HG03039 (cell line): ENCODE results near the gene MRPL18.
"Not testable (repeated sequence)": the region's sequence is repeated elsewhere in the genome, so short reads cannot be mapped to it uniquely, and the experiment has no call there.

Experiments
- ATAC-seq: cut with Tn5 transposase; IDR thresholded peaks from one replicate; pipeline ENCODE4 v1.9.1; 2021; ENCODE audit warnings: mild to moderate bottlenecking, moderate library complexity; ENCODE audit not compliant: unreplicated experiment

MRPL18 gene

DNA sequence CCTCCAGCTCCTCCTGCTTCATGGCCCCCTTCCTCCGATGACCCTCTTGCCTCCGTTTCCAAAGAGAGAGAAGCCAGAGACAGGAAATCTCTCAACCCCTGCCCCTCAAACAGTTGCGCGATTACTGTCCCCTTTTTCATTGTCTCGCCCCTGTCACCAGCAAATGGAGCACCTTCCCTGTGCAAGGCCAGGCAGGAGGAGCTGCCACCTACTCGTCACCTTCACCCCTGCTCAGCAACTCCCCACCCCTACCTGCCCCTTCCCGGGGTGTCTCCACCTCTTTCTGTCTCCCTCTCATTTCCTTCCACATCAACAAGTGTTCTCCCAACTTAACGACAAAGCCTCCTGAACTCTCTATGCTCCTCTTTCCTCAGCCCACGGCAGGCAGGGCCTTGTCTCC, 23.5 kb downstream of the MRPL18 start:
- no peak for ATAC-seq

DNA sequence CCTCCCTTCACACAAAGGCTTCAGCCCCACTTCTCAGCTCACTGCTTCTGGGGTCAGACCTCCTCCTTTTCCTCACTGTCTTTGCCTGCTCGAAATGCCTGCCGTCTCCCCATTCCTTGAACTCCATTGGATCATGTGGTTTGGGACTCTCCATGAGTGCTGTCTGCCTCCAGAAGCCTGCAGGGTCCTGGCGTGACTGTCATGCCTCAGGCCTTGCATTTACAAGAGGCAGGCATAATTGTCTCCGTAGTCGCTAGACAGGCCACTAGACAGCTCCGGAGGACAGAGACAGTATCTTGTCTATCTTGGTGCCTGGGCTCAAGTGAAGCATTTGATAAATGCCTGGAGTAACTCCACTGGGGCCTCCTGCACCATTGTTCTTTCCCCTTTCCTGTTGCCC, 25.1 kb downstream of the MRPL18 start:
- ATAC-seq, result no peak

DNA sequence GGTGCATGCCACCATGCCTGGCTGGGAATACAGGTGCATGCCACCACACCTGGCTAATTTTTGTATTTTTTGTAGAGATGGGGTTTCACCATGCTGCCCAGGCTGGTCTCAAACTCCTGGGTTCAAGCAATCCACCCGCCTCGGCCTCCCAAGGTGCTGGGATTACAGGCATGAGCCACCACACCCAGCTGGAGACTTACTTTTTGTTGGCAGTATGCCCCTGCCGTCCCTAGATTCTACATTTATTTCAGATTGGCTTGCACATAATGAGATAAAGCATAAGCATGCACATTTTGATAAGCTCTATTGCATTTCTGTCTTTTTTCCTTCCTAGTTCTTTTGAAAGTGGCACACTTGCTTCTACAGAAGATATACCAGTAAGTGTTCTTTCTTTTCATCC, 26.5 kb downstream of the MRPL18 start:
- ATAC-seq, result not testable (repeated sequence)

DNA sequence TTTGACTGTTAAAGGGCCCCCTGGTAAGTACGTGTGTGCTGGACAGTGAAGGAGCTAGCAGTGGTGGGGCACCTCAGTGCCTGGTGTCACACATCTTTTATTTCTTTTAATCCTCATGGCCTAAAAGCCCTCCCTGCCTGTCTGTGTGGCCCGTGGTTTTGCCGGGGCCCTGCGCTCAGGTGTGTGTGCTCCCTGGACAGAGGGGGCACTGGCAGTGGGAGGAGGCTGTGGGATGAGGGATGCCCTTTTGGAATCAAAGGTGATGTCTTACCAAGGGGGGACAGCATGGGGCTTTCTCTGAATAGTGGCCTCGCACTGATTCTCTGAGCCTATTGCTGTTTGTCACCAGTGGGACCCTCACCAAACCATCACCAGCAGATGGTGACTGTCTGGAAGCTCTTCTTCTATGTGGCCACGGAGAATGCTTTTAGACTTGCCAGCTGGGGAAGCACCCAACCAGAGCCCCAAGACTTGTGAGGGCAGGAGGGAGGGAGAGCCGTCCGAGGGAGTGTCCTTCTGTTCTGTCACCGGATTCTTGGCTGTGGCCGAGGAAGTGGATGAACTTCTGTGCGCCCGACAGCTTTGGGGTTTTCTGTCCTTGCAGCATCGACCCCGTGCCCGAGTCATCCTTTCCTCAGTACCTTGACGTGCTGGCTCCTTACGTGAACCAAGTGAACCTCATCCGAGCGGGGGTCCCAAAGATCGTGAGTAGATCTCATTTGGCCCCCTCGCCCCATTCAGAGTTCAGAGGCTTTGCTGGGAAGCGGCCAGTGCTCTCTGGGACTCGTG, 27.9 kb downstream of the MRPL18 start:
- ATAC-seq, result no peak

DNA sequence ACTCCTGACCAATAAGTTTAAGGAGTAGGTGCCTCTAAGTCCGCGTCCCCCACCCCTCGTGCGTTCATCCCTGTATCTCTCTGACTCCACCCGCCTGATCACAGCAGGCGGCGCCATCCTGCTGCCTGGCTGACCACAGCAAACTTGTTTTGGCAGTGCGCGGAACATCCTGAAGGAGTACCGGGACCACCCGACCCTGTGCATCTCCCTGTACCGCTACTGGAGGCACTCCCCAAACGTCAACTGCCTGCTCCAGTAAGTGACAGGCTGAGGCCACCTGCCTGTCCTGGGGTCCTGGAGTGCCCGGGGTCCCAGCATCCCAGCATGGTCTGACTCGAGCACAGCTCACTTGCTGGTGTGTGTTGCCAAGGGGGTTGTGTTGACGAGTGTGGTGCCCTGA, 28.8 kb downstream of the MRPL18 start:
- no peak for ATAC-seq

DNA sequence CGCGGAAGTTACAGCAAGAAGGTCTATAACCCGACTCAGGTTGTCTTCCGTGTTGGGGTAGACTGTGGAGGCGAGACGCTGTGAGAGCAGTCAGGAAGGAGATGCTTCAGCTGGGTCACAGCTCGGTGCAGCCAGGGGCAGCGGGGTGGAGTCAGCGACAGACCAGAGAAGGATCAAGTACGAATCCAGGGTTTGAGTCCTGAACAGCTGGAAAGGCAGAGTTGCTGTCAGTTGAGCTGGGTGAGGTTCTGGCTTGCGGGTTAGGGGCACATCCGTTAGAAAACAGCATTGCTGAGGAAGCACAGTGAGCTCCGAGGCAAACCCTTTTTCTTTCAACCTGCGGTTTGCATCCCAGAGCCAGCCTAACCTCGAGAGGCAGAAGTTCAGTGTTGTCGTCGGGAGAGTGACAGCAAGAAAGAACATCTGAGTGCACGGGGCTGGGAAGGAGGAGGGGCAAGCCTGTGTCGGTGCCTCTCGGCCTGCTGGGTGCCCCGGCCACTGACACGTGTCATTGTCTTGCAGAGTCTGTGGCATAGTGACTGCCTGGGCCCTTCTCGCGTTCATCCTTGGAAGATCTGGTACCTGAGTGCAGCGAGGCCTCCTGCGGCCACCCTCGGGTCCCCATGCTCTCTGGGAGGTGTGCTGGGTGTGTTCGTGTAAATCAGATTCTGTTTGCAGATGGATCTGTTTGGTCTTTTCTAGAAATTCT, 29.8 kb downstream of the MRPL18 start:
- ATAC-seq, result no peak

DNA sequence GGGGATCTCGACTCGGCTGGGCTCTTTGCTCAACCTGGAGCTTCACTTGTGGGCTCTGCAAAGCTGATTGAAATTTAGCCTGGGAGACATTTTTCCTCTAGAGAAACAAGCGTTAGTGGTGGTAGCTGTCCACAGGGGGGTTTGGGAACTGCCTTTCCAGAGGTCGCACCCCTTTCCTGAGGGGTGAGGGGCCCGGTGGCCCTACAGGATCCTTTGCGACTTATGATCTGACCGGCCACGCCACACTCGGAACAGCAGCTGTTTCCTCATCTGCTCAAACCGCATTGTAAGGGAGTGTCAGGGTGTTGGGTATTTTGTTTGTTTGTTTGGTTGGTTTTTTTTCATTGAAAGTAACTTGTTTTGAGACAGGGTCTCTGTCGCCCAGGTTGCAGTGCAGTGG, 30.9 kb downstream of the MRPL18 start:
- ATAC-seq, result no peak

DNA sequence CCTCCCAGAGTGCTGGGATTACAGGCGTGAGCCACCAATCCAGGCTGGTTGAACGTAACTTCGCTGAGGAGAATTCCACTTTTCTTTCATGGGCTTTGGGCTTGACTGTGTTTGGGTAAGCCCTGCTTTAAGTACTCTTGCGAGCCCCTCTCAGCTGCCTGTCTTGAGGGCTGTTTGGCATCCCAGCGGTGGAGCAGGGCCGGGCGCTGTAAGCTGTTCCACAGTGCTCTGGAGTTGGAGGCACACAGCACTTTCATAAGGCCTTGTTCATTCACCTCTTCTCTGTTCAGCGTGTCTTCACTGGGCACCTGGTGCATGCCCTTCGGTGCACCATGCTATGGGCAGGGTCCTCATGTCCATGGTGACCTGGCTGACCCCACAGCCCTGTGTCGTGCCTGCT, 31.5 kb downstream of the MRPL18 start:
- ATAC-seq, result no peak

DNA sequence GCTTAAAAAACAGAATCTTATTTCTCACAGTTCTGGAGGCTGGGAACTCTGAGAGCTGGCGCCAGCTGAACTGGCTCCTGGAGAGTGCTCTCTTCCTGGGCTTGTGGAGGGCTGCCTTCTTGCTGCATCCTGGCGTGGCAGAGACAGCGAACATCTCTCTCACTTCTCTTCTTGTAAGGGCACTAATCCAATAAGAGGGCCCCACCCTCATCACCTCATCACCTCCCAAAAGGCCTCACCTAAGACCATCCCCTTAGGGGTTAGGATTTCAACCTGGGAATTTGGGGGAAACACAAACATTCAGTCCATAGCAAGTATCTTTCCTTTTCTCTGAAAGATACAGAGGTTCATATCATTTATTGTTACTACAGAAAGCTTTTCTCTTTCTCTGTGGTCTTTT, 33.7 kb downstream of the MRPL18 start:
- no peak for ATAC-seq

DNA sequence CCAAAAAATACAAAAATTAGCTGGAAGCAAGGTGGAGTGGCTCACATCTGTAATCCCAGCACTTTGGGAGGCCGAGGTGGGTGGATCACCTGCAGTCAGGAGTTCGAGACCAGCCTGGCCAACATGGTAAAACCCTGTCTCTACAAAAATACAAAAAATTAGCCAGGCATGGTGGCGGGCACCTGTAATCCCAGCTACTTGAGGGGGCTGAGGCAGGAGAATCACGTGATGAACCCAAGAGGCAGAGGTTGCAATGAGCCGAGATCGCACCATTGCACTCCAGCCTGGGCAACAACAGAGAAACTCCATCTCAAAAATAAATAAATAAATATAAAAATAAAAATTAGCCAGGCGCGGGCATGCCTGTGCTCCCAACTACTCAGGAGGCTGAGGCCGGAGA, 34.4 kb downstream of the MRPL18 start:
- not testable (repeated sequence) for ATAC-seq

DNA sequence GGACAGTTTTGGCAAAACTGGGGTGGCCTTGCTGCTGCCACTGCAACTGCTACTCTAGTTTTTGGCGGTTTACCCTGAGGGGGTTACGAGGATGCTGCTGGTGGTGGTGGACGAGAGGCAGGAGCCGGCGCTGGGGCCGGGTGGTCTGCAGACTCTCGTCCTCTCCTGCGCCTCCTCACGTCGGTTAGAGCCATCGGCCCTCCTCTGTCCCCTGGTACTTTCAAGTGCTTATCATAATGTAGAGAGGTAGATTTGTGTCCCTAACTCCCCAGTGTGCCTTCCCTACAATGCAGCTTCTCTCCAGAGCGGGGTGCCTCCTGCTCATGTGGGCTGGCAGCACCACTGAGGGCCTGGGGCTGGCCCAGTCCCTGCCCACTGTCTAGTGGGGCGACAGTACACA, 35.7 kb downstream of the MRPL18 start:
- no peak for ATAC-seq

DNA sequence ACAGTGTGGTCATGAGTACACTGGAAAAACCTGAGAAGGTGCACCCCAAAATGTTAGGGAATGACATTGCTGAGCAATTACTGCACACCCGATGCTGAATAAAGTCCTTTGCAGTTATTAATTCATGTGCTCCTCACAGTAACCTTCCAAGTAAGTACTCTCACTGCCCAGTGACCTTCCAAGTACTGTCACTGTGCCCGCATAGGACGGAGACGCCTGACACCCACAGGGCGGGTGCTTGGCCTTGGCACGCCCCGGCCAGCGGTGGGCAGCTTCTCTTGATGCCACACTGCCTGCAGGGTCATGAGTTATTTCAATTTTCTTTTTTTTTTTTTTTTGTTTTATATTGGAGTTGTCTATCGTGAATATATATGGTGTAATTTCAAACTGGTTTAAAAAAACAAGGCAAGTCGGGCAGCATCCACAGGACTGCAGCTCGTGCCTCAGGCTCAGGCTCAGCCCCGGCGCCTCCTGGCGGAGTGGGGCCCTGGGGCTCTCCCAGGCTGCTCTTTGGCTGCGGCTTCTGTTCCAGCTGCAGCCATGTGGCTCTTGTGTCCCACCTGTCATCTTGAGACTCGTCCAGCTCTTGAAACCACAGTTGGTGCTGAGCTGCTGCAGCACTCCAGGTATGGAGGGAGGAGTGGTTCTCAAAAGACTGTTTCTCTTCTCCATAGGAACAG, 36.8 kb downstream of the MRPL18 start:
- no peak for ATAC-seq

DNA sequence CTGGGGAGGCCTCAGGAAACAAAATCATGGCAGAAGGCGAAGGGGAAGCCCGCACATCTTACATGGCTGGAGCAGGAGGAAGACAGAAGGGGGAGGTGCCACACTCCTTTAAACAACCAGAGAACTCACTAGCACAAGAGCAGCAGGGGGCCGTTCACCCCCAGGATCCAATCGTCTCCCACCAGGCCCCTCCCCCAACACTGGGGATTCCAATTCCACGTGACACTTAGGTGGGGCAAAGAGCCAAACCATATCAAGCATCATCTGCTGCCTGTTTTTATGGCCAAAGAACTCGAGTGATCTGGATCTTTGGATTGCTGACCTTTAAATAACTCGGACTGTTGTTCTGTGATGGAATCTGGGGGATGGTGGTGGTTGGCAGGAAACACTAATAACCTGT, 37.8 kb downstream of the MRPL18 start:
- ATAC-seq, result no peak

DNA sequence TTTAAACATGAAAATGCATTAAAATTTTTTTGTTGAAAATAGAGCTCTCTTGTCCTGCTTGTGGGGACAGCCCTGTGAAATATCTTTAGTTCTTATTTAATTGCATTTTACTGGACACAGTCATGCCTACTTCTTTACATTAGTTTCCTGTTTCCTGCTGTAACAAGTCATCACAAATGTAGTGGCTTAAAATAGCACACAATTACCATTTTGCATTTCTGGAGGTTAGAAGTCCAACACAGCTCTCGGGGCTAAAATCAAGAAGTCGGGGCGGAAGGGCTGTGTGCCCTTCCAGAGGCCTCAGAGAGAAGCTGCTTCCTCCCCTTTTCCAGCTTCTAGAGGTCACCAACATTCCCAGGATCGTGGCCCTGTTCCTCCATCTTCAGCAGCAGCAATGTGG, 39.3 kb downstream of the MRPL18 start:
- ATAC-seq, result no peak

DNA sequence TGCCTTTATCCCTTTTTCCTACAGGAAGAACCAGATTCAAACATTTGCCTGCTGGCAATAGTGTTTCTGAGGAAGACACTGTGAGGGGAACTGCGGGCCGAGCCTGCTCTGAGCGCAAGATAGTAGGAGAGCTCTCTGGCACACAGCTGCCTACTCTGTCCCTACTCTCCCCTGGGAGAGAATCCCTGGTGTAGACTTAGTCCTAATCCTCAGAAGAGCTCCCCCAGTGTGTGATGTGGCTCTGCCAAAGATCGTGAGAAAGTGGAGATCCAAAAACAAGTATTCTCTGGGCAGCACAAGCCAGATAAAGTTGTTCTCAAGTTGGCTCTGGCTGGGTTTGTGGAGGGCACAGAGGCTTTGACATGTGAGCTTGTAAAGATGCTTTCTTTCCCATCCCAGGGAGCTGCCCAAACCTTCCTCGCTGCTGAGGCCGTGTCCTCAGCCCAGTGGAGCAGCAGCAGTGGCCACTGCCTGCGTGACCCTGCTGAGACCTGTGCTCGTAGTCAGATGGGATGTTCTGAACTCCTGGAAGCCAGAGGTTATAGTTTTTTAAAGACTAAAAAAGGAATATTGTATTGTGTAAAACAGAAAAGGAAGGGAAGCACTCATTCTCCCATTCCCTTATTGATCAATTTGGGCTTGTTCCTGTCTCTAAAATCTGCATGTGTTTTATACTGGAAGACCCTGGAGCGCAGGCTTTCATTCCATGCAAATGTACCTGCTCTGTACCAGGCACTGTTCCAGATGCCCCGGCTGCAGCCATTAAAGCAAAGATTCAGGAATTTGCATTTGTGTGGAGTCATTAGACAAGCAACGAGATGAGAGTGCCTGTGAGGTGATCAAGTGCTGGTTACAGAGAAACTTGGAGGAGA, 40.5 kb downstream of the MRPL18 start:
- no peak for ATAC-seq

DNA sequence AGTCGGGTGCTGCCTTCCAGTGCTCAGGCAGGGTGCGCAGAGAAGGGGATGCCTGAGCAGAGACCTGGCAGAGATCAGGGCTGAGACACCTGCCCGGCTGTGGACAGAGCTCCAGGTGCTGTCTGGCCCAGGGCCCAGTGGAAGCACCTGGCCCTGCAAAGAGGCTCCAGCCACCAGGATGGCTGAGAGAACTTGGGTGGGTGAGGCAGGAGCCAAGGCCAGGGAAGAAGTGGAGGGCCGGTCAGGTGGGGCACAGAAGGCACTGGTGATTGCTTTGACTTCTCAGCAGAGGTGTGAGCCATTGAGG, 41.1 kb downstream of the MRPL18 start:
- ATAC-seq, result no peak

DNA sequence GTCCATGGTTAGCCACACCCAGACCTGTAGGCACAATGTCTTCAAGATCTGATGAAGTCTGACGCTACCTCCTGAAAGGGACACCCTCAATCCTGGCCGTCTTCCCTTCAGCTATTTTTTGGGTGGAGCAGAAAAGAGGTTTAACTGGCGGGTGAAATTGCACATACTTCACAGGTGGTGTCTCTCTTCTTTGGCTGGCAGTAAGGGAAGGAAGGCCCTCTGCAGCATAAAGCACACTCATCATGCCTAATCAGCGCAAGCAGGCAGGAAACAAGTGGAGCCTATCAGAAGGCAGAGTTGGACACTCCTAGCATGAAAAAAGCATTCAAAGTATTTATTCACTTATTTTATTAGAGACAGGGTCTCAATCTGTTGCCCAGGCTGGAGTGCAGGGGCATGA, 42.7 kb downstream of the MRPL18 start:
- ATAC-seq, result no peak

DNA sequence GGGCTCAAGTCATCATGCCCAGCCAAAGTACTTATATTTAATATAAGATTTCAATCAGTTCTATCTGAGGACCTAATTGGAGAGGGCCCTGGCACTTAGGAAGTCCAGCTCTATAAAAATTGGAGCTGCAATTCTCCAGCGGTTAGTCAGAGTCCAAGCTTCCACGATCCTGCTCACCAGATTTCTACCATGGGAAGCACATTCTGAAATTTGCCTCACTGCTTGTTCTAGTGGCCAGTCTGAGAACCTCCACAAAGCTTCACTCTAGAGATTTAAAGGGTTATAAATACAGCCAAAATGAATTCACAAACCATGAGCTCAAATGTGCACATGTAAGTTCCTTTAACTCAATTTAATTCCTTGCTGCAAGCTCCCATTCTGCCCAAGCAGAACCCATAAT, 43.3 kb downstream of the MRPL18 start:
- no peak for ATAC-seq

DNA sequence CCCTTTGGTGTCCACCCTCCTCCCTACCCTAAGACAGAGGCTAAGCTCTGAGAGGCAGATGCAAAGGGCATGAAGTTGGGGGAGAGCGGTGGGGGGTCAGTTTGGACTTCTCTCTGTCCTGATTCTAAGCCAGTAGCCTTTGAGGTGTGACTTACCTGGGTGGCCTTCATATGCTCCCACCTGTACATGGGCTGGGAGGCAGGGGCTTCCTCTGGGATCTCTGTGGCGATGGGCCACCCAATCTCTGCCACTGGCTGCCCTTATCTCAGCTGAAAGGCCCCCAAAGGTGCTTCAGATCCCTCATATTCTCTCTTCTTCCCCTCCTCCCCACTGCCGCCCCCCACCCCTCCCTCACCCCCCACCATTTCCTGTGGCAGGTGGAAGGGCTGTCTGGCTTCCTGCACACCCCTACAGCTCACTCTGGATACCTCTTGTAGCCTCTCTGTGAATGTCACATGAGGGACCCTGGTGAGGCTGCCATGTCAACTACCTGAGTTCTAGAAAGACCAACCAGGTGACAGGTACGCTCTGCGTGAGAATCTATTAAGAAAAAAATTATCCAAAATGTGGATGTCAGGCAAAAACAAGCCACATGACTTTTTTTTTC, 43.8 kb downstream of the MRPL18 start:
- ATAC-seq, result no peak

DNA sequence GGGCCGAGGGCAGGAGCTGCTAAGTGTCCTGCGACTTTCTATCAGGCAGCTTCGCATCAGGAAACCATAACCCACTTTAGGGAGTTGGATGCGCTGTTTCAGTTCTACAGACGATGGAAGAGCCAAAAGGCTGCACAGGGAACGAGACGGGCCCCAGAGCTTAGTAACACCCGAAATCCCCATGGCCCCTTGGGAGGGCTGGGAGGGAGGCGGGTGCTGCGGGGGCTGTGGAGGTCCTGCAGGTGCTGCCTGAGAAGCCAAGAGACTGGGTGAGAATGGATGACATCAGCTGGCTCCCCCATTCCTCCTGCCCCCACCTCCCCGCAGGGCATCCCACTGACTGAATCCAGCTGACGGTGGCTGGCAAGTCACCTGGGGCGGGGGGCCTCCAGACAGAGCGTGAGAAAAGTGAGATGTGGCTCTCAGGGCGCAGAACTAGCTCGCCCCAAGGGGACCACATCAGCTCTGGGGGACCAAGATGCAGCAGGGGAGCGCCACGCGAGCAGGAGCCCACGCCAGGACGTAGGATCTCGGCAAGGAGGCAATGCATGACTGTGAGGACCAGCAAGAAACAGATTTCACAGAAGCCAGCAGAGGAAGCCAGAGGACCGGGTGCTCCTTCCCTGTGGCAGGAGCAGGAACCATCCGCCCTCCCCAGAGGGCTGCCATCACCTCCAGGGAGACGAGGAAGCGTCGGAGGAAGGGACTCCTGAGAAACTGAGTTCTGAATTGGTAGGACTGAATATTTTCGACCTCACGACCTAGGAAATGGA, 46.6 kb downstream of the MRPL18 start:
- no peak for ATAC-seq
